HG02798 (cell line): ENCODE results near the gene POLR2A.
"Not testable (repeated sequence)": the region's sequence is repeated elsewhere in the genome, so short reads cannot be mapped to it uniquely, and the experiment has no call there.

ENCODE experiments used
- ATAC-seq: cut with Tn5 transposase; IDR thresholded peaks from one replicate; pipeline ENCODE4 v1.9.1; 2021; ENCODE audit warnings: mild to moderate bottlenecking; ENCODE audit not compliant: unreplicated experiment, poor library complexity

POLR2A gene

GRCh38 chr17:7459961-7460545, 24.1 kb upstream of the POLR2A start:
- ATAC-seq = no peak

- ATAC-seq = no peak
Measured at GRCh38 chr17:7460850-7461660, 23.1 kb upstream of the POLR2A start.

GRCh38 chr17:7462474-7463371, 21.4 kb upstream of the POLR2A start:
- ATAC-seq = no peak

- no peak for ATAC-seq
Measured at GRCh38 chr17:7463372-7463846, 20.8 kb upstream of the POLR2A start.

GRCh38 chr17:7464081-7464480, 20.1 kb upstream of the POLR2A start:
- no peak for ATAC-seq

GRCh38 chr17:7465597-7466275, 18.4 kb upstream of the POLR2A start:
- no peak for ATAC-seq

GRCh38 chr17:7466318-7466638, 17.9 kb upstream of the POLR2A start:
- no peak for ATAC-seq

GRCh38 chr17:7466639-7467341, 17.4 kb upstream of the POLR2A start:
- ATAC-seq = no peak

GRCh38 chr17:7467498-7467897, 16.7 kb upstream of the POLR2A start:
- ATAC-seq = no peak

GRCh38 chr17:7468290-7468689, 15.9 kb upstream of the POLR2A start:
- ATAC-seq = no peak

GRCh38 chr17:7468804-7469389, 15.3 kb upstream of the POLR2A start:
- no peak for ATAC-seq

GRCh38 chr17:7469843-7470242, 14.3 kb upstream of the POLR2A start:
- not testable (repeated sequence) for ATAC-seq

- not testable (repeated sequence) for ATAC-seq
Measured at GRCh38 chr17:7470457-7470973, 13.7 kb upstream of the POLR2A start.

- no peak for ATAC-seq
Measured at GRCh38 chr17:7471729-7472128, 12.4 kb upstream of the POLR2A start.

GRCh38 chr17:7474767-7475166, 9.4 kb upstream of the POLR2A start:
- ATAC-seq = not testable (repeated sequence)

- no peak for ATAC-seq
Measured at GRCh38 chr17:7475764-7476422, 8.3 kb upstream of the POLR2A start.

GRCh38 chr17:7476494-7476893, 7.7 kb upstream of the POLR2A start:
- no peak for ATAC-seq

- ATAC-seq = no peak
Measured at GRCh38 chr17:7476951-7477350, 7.2 kb upstream of the POLR2A start.
